IMR-90 (cell line): Measurements from ENCODE around the gene NMNAT3. TPM values are rescaled to one million over a fixed set of nuclear protein-coding genes. Genes with fewer than 3 reads are reported as not detected.

Experiments used
- ATAC-seq: fragments of 200-7000 bp; cut with Tn5 transposase; 2 replicates; pipeline ENCODE4 v1.9.1; 2020; ENCODE audit warnings: low read depth, mild to moderate bottlenecking, moderate library complexity
- BruUV-seq: library from RNA; stranded (reverse); fragments of 400-500 nt; replicated peaks from 2 replicates; lab custom pipeline; 2021; lab: Mats Ljungman, UMichigan
- CTCF ChIA-PET: fragments of 300-600 bp; formaldehyde crosslinking; extraction: SDS; loops from one replicate; lab custom pipeline; 2021; ENCODE audit warnings: antibody characterized with exemption; lab: Yijun Ruan, JAX
- POLR2A ChIA-PET: fragments of 300-600 bp; sonication (Branson Sonifier 250); formaldehyde crosslinking; loops from one replicate; lab custom pipeline; 2022; ENCODE audit warnings: antibody characterized with exemption; ENCODE audit not compliant: unreplicated experiment; lab: Charles Lee
- DNase-seq: peaks from one replicate; pipeline ENCODE4 v3.0.0; 2013
- H2AFZ ChIP-seq: replicated peaks from 2 replicates; pipeline ENCODE3; 2013; ENCODE audit warnings: low read length, mild to moderate bottlenecking; ENCODE audit not compliant: poor library complexity
- H2AK5ac ChIP-seq: 2 replicates; pipeline ENCODE4 v1.6.1; 2013; ENCODE audit warnings: low read depth, low read length, inconsistent platforms
- H2AK9ac ChIP-seq: replicated peaks from 2 replicates; pipeline ENCODE3; 2013; ENCODE audit warnings: mild to moderate bottlenecking, low read depth, low read length, moderate library complexity; ENCODE audit not compliant: poor library complexity
- H2BK120ac ChIP-seq: 2 replicates; pipeline ENCODE4 v1.6.1; 2013; ENCODE audit warnings: low read depth, low read length, inconsistent platforms
- H2BK15ac ChIP-seq: 3 replicates; pipeline ENCODE4 v1.6.1; 2013; ENCODE audit warnings: low read depth, low read length, inconsistent platforms
- H2BK20ac ChIP-seq: 2 replicates; pipeline ENCODE4 v1.6.1; 2013; ENCODE audit warnings: low read depth, mild to moderate bottlenecking, inconsistent platforms, low read length, moderate library complexity
- H2BK5ac ChIP-seq: 2 replicates; pipeline ENCODE4 v1.6.1; 2013; ENCODE audit warnings: mild to moderate bottlenecking, low read depth, low read length, inconsistent platforms; ENCODE audit not compliant: poor library complexity, severe bottlenecking
- H3K14ac ChIP-seq: replicated peaks from 2 replicates; pipeline ENCODE4 v1.6.1; 2013; ENCODE audit warnings: low read depth, low read length, inconsistent platforms
- H3K18ac ChIP-seq: 2 replicates; pipeline ENCODE4 v1.6.1; 2013; ENCODE audit warnings: low read depth, low read length, control low read depth
- H3K23ac ChIP-seq: 2 replicates; pipeline ENCODE4 v1.6.1; 2013; ENCODE audit warnings: low read depth, low read length, inconsistent platforms
- H3K27ac ChIP-seq: 2 replicates; pipeline ENCODE4 v1.5.1; 2013; ENCODE audit warnings: mild to moderate bottlenecking, control low read depth, low read length; ENCODE audit not compliant: insufficient read depth
- H3K27me3 ChIP-seq: 2 replicates; pipeline ENCODE4 v1.6.1; 2013; ENCODE audit warnings: low read length; ENCODE audit not compliant: control insufficient read depth, insufficient read depth
- H3K36me3 ChIP-seq: 2 replicates; pipeline ENCODE4 v1.6.1; 2013; ENCODE audit warnings: low read length, mixed read lengths; ENCODE audit not compliant: control insufficient read depth, insufficient read depth
- H3K4ac ChIP-seq: 2 replicates; pipeline ENCODE4 v1.6.1; 2013; ENCODE audit warnings: low read depth, low read length, inconsistent platforms
- H3K4me1 ChIP-seq: 2 replicates; pipeline ENCODE4 v1.6.1; 2013; ENCODE audit warnings: low read length, mixed read lengths; ENCODE audit not compliant: control insufficient read depth, insufficient read depth
- H3K4me2 ChIP-seq: 2 replicates; pipeline ENCODE4 v1.6.1; 2013; ENCODE audit warnings: low read depth, mild to moderate bottlenecking, control low read depth, low read length, moderate library complexity
- H3K4me3 ChIP-seq: 2 replicates; pipeline ENCODE4 v1.5.1; 2013; ENCODE audit warnings: low read depth, mild to moderate bottlenecking, control low read depth, low read length, moderate library complexity; ENCODE audit not compliant: insufficient read depth
- H3K56ac ChIP-seq: 2 replicates; pipeline ENCODE4 v1.6.1; 2013; ENCODE audit warnings: low read length, inconsistent platforms; ENCODE audit not compliant: insufficient read depth; ENCODE audit errors: extremely low read depth
- H3K79me1 ChIP-seq, 2 experiments: 2 replicates each; pipeline ENCODE4 v1.6.1; 2013; ENCODE audit warnings: low read length in 2 of 2, inconsistent platforms in 1 of 2, low read depth in 1 of 2
- H3K9ac ChIP-seq: 2 replicates; pipeline ENCODE4 v1.6.1; 2013; ENCODE audit warnings: low read depth, low read length, control low read depth
- H3K9me1 ChIP-seq: 2 replicates; pipeline ENCODE4 v1.6.1; 2013; ENCODE audit warnings: low read length, inconsistent platforms; ENCODE audit not compliant: insufficient read depth
- H3K9me3 ChIP-seq: 2 replicates; pipeline ENCODE4 v1.6.1; 2013; ENCODE audit warnings: low read length; ENCODE audit not compliant: control insufficient read depth, insufficient read depth
- H4K20me1 ChIP-seq: 2 replicates; pipeline ENCODE4 v1.6.1; 2013; ENCODE audit warnings: low read length, inconsistent platforms; ENCODE audit not compliant: insufficient read depth
- H4K5ac ChIP-seq: 2 replicates; pipeline ENCODE4 v1.6.1; 2013; ENCODE audit warnings: mild to moderate bottlenecking, low read depth, low read length, control low read depth
- H4K8ac ChIP-seq, 2 experiments: 2 replicates each; pipeline ENCODE4 v1.6.1; 2013; ENCODE audit warnings: low read depth in 2 of 2, low read length in 2 of 2, control low read depth in 1 of 2, inconsistent platforms in 1 of 2
- H4K91ac ChIP-seq: 2 replicates; pipeline ENCODE4 v1.6.1; 2013; ENCODE audit warnings: low read depth, low read length, inconsistent platforms; ENCODE audit not compliant: insufficient read depth
- NFE2L2 ChIP-seq: fragments of 150-350 bp; IDR thresholded peaks from 2 replicates; pipeline ENCODE4 v1.6.1; 2016; ENCODE audit warnings: low read depth, mild to moderate bottlenecking, low read length
- WGBS, 2 experiments: methylation state at CpG; one replicate each; pipeline versions ENCODE4 v1.1.5 to v1.1.7; 2013; ENCODE audit warnings: missing lambda C conversion rate in 2 of 2; ENCODE audit not compliant: insufficient read length in 1 of 2; ENCODE audit errors: extremely low coverage in 2 of 2; 5-methylcytosine and 5-hydroxymethylcytosine counted together
- dilution Hi-C: fragments of 300-500 bp; cut with HindIII; formaldehyde crosslinking; loops from one replicate; pipeline ENCODE4 v1.14.3; 2018; ENCODE audit warnings: low sequenced_read_pairs; ENCODE audit not compliant: unreplicated experiment
- in situ Hi-C: fragments of 300-500 bp; cut with MboI; formaldehyde crosslinking; loops from 3 replicates; pipeline ENCODE4 v1.14.3; 2019; ENCODE audit warnings: low sequenced_read_pairs, inconsistent platforms, mixed read lengths
- intact Hi-C: fragments of 100-400 bp; cut with micrococcal nuclease; formaldehyde crosslinking; loops from 2 replicates; pipeline ENCODE4 v1.10.0; 2022
- polyA plus RNA-seq, 3 experiments: library from polyadenylated mRNA; depleted of rRNA; stranded (reverse); fragments of >200 nt; gene quantifications; 2 replicates each; pipeline ENCODE4 v1.2.3, GENCODE V29; 2012; ENCODE audit warnings: low replicate concordance in 1 of 3
- total RNA-seq: library from RNA; depleted of rRNA; stranded (reverse); fragments of >200 nt; gene quantifications from 2 replicates; pipeline ENCODE4 v1.2.3, GENCODE V29; 2012
- TF ChIP-seq, protein P1 (sequence below): conservative IDR thresholded peaks from 2 replicates; pipeline ENCODE4 v1.5.1; 2012; ENCODE audit warnings: mild to moderate bottlenecking, low read depth, low read length, improper control_type of control experiment

NMNAT3 gene
- total and polyA plus RNA-seq, 2 of the 4 experiments (the other 2 are of a cell fraction), result 0.12 to 0.36 TPM

DNA sequence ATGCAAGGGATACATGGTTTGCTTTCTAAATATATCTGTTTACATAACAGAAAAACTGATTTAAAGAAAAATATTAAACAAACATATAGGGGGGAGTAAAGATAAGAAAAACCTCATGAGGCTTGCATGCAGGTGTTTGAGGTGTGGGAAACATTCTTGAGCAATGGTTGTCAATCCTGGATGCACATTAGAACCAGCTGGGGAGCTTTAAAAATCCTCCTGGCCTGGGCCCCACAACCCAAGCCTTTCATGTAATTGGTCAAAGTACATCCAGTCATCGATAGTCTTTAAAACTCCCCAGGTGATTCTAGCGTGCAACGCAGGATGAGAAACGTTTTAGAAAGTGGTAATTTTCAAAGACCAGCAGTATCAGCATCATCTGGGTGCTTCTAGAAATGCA, 18.3 kb downstream of the NMNAT3 start:
- in situ Hi-C loops, result no loop called here
- CTCF ChIA-PET, result no interaction called here
- POLR2A ChIA-PET, result no interaction called here

More for the DNA sequence above, 18.3 kb downstream of the NMNAT3 start:
- dilution Hi-C loops, result no loop called here
- no peak overlapping the region for H3K4me2 ChIP-seq
- H3K23ac ChIP-seq, result no peak overlapping the region
- H3K9ac ChIP-seq, result no peak overlapping the region
- no peaks in the 10 kb centered on the region for H3K9me3 ChIP-seq
- H2AK5ac ChIP-seq, result no peak overlapping the region
- no peak overlapping the region for H3K4me3 ChIP-seq
- H3K36me3 ChIP-seq, result no peaks in the 10 kb centered on the region
- 0% methylated on average over 1 of the region's 4 CpGs; no CpG with 5 or more reads in 1 of the 2 experiments for WGBS, 2 experiments
- DNase-seq, result no peak
- H2BK15ac ChIP-seq, result no peak overlapping the region
- no peak for TF ChIP-seq NFE2L2
- TF ChIP-seq, protein P1, sequence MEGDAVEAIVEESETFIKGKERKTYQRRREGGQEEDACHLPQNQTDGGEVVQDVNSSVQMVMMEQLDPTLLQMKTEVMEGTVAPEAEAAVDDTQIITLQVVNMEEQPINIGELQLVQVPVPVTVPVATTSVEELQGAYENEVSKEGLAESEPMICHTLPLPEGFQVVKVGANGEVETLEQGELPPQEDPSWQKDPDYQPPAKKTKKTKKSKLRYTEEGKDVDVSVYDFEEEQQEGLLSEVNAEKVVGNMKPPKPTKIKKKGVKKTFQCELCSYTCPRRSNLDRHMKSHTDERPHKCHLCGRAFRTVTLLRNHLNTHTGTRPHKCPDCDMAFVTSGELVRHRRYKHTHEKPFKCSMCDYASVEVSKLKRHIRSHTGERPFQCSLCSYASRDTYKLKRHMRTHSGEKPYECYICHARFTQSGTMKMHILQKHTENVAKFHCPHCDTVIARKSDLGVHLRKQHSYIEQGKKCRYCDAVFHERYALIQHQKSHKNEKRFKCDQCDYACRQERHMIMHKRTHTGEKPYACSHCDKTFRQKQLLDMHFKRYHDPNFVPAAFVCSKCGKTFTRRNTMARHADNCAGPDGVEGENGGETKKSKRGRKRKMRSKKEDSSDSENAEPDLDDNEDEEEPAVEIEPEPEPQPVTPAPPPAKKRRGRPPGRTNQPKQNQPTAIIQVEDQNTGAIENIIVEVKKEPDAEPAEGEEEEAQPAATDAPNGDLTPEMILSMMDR, result no peak
- H3K4me1 ChIP-seq, result no peaks in the 10 kb centered on the region
- H4K5ac ChIP-seq, result no peak overlapping the region
- no peaks in the 10 kb centered on the region for H3K79me1 ChIP-seq
- no peak overlapping the region for H2BK5ac ChIP-seq
- no peaks in the 10 kb centered on the region for H4K20me1 ChIP-seq
- no peak for ATAC-seq
- no peak overlapping the region for H3K18ac ChIP-seq
- H3K27ac ChIP-seq, result no peak overlapping the region
- intact Hi-C loops, result no loop called here
- H3K4ac ChIP-seq, result no peak overlapping the region
- H2AFZ ChIP-seq, result no peak overlapping the region
- no peak overlapping the region for H2AK9ac ChIP-seq
- H2BK20ac ChIP-seq, result no peak overlapping the region
- no peak overlapping the region for H3K14ac ChIP-seq
- no peak overlapping the region for H2BK120ac ChIP-seq
- no peaks in the 10 kb centered on the region for H3K9me1 ChIP-seq
- no peak overlapping the region for H4K91ac ChIP-seq
- no TSS peak for BruUV-seq
- no peak overlapping the region for H3K56ac ChIP-seq
- H3K27me3 ChIP-seq, result no peaks in the 10 kb centered on the region
- no peak overlapping the region for H4K8ac ChIP-seq
